ENCODE results near the gene SEC16B. TPM values are rescaled to one million over a fixed set of nuclear protein-coding genes. Genes with fewer than 3 reads are reported as not detected.

SEC16B gene
- total RNA-seq, 1 donor = not detected

DNA sequence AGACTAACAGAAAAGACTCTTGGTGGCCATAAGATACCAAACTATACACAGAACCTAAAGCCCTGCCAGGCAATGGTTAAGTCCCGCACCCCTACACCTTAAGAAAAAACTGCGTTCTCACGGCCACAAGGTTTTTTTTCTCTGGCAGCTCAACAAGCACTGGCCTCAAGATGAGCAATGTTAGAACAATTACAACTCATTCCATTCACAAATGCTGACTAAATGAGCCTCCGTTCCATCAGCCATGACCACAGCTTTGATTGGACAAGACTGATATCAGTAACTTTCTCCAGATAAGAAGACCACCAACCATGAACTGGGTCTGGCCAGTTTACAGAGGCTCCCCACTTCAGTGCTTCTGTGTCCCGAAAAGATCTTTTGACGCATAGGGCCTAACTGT, 31.9 kb downstream of the SEC16B start:
- Histone ChIP-seq H3K9me3 (ENCODE audit: low read depth, low read length) (no peaks in the 10 kb centered on the region), H3K27me3 (ENCODE audit: insufficient read depth, low read length) (no peaks in the 10 kb centered on the region), H3K4me3 (ENCODE audit: low read length) (no peak overlapping the region), H3K4me1 (ENCODE audit: insufficient read depth, low read length) (no peaks in the 10 kb centered on the region)

DNA sequence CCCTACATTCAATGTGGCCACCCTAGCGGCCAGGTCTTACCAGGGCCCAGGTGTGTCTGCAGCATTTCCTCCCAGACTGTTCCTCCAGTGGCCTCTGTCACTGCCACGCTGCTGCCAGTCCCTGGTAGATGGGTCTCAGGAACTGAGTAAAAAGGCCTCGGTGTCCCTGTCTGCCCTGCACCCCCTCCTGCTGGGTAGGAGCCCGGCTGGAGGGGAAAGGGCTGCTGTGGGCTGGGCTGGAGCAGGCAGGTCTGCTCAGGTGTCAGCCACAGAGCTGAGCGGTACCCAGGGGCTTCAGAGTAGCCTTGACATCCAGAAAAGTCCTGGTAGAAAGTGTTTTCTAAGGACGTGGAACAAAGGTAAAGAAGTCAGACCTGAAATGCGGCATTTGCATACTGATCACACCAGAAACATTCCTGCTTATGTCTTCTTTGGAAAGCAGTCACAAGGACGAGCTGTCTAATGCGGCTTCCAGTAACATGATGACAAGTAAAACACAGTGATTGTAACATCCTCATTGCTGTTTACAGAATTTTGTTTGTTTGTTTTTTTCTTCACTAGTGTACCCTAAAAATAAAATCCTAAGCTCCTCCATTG, 32.6 kb downstream of the SEC16B start:
- Histone ChIP-seq H3K9me3 (ENCODE audit: low read depth, low read length) (no peaks in the 10 kb centered on the region), H3K27me3 (ENCODE audit: insufficient read depth, low read length) (no peaks in the 10 kb centered on the region), H3K4me3 (ENCODE audit: low read length) (no peak overlapping the region), H3K4me1 (ENCODE audit: insufficient read depth, low read length) (no peaks in the 10 kb centered on the region)

DNA sequence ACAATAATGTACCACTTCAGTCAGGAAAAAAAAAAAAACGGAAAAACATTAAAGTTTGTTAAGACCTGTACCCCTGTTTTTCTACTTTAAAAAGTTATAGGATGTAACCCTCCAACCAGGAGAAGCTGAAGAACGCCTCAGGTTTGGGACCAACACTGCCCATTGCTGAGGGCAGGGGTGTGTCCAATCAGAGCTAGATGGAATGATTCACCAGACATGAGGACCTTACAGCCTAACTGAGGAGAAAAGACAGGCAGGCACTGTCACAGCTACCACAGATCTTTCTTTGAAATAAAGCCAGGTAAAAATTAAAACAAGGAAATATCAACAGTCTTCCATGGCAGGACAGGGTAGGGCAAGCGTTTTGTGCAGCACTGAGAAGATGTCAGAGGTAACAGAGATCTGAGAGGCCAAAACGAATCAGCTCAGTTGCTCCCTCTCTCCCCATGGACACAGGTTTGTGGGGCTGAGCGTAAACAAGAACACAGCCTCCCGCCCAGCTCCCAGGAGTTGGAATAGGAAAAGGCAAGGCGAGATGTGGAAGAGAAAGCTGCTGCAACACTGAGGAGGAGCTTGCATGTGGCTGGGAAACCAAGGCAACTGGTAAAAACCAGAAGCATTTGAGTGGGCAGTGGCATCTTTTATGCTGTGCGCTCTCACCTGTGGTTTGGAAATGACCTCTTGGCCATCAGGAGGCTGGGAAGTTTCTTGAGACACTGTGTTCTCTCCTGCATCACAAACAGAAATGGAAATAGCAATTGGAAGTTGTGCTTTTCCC, 34.0 kb downstream of the SEC16B start:
- Histone ChIP-seq H3K4me1 (ENCODE audit: insufficient read depth, low read length) (no peaks in the 10 kb centered on the region), H3K27me3 (ENCODE audit: insufficient read depth, low read length) (no peaks in the 10 kb centered on the region)

DNA sequence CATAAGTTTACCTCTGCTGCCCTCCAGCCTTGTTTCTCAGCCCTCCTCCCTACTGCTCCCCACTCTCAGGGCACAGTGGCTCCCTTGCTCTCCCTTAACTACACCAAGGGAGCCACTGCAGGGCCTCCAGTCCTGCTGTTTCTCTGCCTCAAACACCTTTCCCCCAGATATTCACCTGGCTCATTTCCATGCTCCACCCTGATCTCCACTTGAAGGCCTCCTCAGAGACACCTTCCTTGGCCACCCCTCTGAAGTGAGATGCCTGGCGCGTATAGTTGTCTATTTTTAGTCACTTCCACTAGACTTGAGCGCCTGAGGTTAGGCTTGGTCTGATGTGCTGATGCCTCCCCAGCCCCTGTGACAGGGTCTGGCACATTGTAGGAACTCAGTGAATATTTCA, 34.9 kb downstream of the SEC16B start:
- Histone ChIP-seq H3K4me3 (ENCODE audit: low read length) (no peak overlapping the region), H3K9me3 (ENCODE audit: low read depth, low read length) (no peaks in the 10 kb centered on the region), H3K4me1 (ENCODE audit: insufficient read depth, low read length) (no peaks in the 10 kb centered on the region), H3K27me3 (ENCODE audit: insufficient read depth, low read length) (no peaks in the 10 kb centered on the region)

More for the DNA sequence above, 34.0 kb downstream of the SEC16B start:
- Histone ChIP-seq H3K9me3 (ENCODE audit: low read depth, low read length) (no peaks in the 10 kb centered on the region), H3K4me3 (ENCODE audit: low read length) (no peak overlapping the region)

DNA sequence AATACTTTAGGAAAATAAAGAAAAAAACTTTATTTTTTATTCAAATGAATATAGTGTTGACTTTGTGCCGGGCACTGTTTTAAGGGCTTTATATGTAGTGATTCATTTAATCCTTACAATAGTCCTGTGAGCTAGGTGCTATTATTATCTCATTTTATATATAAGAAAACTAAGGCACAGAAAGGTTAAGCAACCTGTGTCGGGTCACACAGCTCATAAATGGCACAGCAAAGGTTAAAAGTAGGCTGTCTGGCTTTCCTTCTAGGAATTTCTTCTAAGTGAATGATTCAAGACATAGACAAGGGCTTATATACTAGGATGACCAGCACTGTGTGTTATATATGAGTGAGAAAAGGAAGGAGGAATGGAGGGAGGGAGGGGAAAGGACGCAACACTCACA, 35.4 kb downstream of the SEC16B start:
- Histone ChIP-seq H3K4me3 (ENCODE audit: low read length) (no peak overlapping the region), H3K27me3 (ENCODE audit: insufficient read depth, low read length) (no peaks in the 10 kb centered on the region), H3K4me1 (ENCODE audit: insufficient read depth, low read length) (no peaks in the 10 kb centered on the region), H3K9me3 (ENCODE audit: low read depth, low read length) (no peaks in the 10 kb centered on the region)

DNA sequence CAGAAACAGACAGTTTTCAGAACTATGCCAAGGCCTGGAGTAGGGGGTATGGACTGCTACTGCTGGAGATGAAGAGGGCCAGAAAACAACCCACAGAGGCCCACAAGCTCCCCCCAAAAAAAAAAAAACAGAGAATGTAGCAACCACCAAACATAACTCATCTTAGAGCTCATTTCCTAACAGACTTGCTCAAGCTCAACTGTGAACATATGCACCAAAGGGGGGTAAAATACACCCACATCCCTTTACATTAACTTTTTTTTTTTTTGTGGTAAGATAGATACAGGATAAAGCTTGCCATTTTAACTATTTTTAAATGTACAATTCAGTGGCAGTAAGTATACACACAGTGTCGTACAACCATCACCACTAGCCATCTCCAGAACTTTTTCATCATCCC, 36.0 kb downstream of the SEC16B start:
- Histone ChIP-seq H3K4me3 (ENCODE audit: low read length) (no peak overlapping the region), H3K4me1 (ENCODE audit: insufficient read depth, low read length) (no peaks in the 10 kb centered on the region), H3K9me3 (ENCODE audit: low read depth, low read length) (no peaks in the 10 kb centered on the region), H3K27me3 (ENCODE audit: insufficient read depth, low read length) (no peaks in the 10 kb centered on the region)

DNA sequence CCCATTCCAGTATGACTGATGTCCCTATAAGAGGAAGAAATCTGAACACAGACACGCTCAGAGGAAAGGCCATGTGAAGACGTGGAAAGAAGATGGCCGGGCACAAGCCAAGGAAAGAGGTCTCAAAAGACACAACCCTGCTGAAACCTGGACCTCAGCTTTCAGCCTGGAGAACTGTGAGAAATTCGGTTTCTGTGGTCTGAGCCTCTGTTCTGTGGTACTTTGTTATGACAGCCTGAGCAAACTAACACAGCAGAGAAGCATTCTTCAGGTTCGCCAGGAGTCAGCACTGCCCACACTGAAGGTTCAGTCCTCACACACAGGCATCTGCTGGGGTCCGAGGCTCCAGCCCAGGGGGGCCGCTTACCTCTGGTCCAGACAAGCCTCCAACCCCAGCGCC, 37.7 kb downstream of the SEC16B start:
- no peaks in the 10 kb centered on the region for H3K9me3 ChIP-seq (ENCODE audit: low read depth, low read length)
- no peak overlapping the region for H3K4me3 ChIP-seq (ENCODE audit: low read length)
- H3K27me3 ChIP-seq (ENCODE audit: insufficient read depth, low read length) = no peaks in the 10 kb centered on the region
- H3K4me1 ChIP-seq (ENCODE audit: insufficient read depth, low read length) = no peaks in the 10 kb centered on the region

DNA sequence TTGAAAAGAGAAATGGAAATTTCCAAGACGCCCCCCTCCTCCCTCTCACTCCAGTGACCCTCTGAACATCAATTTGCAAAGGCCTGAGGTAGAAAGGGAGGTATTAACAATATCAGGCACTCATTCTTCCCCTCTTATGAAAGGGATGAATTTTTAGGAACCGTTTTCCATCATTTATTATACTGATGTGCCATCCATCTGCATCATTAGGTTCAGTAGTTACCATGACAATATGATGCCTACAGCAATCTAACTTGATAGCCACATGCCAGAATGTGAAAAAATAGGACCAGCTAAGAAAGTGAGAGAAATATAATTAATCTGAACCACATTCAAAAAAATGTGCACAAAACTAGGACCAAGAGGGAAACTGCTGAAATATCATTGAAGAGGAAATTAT, 40.9 kb downstream of the SEC16B start:
- no peaks in the 10 kb centered on the region for H3K27me3 ChIP-seq (ENCODE audit: insufficient read depth, low read length)
- H3K9me3 ChIP-seq (ENCODE audit: low read depth, low read length) = no peaks in the 10 kb centered on the region
- no peaks in the 10 kb centered on the region for H3K4me1 ChIP-seq (ENCODE audit: insufficient read depth, low read length)
- no peak overlapping the region for H3K4me3 ChIP-seq (ENCODE audit: low read length)

DNA sequence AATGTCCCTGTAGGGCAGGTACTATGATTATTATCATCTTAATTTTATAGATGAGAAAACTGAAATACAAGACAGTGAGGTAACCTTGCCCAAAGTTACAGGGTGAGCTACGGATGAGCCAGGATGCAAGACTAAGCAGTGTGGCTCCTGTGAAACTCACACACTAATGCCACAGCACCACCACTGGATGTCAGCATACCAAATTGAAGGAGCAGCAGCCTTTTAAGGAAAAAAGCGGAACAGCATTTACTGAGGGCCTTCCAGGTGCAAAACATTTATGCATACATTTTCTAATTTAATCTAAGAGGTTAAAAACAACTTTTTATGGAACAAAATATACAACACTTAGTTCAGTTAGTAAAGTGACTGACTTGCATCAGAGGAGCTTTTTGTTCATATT, 41.7 kb downstream of the SEC16B start:
- H3K27me3 ChIP-seq (ENCODE audit: insufficient read depth, low read length) = no peaks in the 10 kb centered on the region
- H3K4me1 ChIP-seq (ENCODE audit: insufficient read depth, low read length) = no peaks in the 10 kb centered on the region
- H3K4me3 ChIP-seq (ENCODE audit: low read length) = no peak overlapping the region
- no peaks in the 10 kb centered on the region for H3K9me3 ChIP-seq (ENCODE audit: low read depth, low read length)

DNA sequence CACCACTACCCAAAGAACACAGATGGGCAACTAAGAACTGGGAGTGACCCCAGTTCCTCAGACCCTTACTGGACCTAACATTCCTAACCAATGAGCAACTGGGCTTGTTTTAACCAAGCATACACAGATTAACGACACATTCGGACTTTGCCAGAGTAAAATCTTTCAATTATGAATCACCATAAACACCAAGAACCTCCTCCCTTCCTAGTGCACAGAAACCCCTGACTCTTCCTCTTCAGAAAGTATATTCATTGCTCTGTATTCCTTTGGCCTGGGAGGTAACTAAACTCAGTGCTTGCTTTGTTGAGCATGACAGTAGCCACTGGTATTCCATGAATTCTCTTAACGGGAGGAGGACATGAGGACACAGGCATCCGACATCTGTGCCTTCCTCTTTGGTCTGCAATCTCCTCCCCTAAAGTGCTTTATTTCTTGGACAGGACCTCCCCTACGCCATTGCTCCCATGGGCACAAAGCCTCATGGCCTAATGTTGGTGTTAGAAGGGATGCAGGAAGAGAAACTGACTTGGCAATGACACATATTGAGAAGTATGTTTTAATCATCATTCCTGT, 42.7 kb downstream of the SEC16B start:
- no peak overlapping the region for H3K4me3 ChIP-seq (ENCODE audit: low read length)
- no peaks in the 10 kb centered on the region for H3K4me1 ChIP-seq (ENCODE audit: insufficient read depth, low read length)
- no peaks in the 10 kb centered on the region for H3K9me3 ChIP-seq (ENCODE audit: low read depth, low read length)
- no peaks in the 10 kb centered on the region for H3K27me3 ChIP-seq (ENCODE audit: insufficient read depth, low read length)

DNA sequence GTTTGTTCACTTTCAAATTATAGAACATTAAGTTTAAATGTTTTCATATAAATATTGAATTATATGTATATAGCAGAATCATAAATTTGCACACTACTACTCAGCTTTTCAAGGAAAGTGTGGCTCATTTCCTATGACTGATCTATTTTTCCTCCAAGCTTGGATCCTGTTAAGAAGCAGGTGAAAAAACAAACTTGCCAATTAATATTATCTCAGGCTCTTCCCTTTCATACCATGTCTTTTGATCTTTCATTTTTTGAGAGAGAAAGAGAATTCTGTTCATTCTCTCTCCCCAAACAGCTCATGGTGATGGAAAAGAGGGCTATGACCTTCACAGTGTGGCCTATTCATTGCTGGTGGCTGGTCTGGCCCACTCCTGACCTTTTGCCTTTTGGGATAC, 43.7 kb downstream of the SEC16B start:
- Histone ChIP-seq H3K27me3 (ENCODE audit: insufficient read depth, low read length) (no peaks in the 10 kb centered on the region), H3K4me1 (ENCODE audit: insufficient read depth, low read length) (no peaks in the 10 kb centered on the region), H3K4me3 (ENCODE audit: low read length) (no peak overlapping the region), H3K9me3 (ENCODE audit: low read depth, low read length) (no peaks in the 10 kb centered on the region)

DNA sequence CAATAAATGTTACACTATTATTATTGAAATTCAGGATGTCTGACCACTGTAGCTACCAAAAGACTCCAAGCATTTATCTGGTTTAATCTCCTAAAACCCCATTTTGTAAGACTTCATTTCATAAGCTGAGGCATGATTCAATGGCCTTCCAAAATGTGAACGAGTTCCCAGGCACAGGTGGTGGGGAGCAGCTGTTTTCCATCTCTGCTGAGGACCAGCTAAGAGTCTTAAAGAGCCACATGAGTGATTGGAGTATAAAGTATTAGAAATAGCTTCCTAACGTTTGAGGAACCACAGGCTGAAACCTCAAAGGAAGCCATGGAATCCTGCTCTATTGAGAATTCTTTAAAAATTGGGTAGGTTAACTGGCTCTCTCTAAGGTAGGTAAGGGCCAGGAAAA, 44.9 kb downstream of the SEC16B start:
- Histone ChIP-seq H3K4me3 (ENCODE audit: low read length) (no peak overlapping the region), H3K27me3 (ENCODE audit: insufficient read depth, low read length) (no peaks in the 10 kb centered on the region), H3K9me3 (ENCODE audit: low read depth, low read length) (no peaks in the 10 kb centered on the region), H3K4me1 (ENCODE audit: insufficient read depth, low read length) (no peaks in the 10 kb centered on the region)

DNA sequence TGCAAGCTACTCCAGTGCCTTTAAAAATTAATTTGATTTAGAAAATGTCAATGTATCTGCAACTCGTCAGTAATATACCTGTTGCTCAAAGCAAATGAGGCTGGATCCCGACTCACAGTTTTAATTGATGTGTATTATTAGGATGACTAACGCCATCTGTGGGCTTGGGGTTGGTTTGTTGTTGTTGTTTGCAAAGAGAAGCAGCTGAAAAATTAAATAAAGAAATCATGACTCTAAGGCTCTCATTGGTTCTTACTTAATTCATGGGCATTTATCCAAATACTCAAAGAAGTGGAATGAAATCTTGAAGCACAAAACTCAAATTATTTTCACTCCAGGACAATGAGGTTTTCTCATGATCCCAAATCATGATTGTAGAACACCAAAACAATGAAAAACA, 46.4 kb downstream of the SEC16B start:
- Histone ChIP-seq H3K4me3 (ENCODE audit: low read length) (no peak overlapping the region), H3K9me3 (ENCODE audit: low read depth, low read length) (no peaks in the 10 kb centered on the region), H3K4me1 (ENCODE audit: insufficient read depth, low read length) (no peaks in the 10 kb centered on the region), H3K27me3 (ENCODE audit: insufficient read depth, low read length) (no peaks in the 10 kb centered on the region)

DNA sequence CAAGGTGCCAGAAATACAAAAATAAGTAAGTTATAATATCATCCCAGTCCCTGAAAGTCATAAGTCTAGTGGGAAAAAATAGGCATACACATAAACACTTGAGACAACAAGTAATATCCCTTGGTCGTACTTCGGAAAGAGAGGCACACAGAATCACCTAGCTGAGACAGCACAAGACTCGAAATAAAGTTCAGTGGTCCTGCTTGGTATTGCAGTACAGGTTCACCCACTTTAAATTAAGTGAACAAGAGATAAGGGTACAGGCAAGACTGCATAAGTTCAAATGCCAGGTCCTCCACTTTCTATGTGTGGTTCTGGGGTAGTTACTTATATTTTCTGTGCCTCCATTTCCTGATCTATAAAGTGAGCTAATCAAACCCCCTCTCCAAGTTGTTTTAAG, 47.6 kb downstream of the SEC16B start:
- Histone ChIP-seq H3K4me1 (ENCODE audit: insufficient read depth, low read length) (no peaks in the 10 kb centered on the region), H3K27me3 (ENCODE audit: insufficient read depth, low read length) (no peaks in the 10 kb centered on the region), H3K4me3 (ENCODE audit: low read length) (no peak overlapping the region), H3K9me3 (ENCODE audit: low read depth, low read length) (no peaks in the 10 kb centered on the region)

DNA sequence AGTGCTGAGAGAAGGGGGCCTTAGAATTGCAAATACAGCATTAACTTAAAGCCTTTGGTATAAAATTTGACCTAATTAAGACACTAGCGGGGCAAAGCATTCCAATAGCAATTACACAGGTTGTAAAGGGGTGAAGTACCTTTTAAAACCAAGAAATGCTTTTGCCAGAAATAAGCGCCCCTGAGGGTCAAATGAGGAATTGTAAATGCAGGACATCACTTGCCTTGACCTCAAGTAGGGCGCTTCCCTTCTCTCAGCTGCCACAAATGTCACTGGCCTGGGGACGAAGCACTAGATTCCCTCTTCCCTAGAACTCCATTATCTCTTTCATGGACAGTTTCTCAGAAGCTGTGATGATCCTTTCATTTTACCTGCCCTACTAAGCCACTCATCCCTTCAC, 48.3 kb downstream of the SEC16B start:
- H3K9me3 ChIP-seq (ENCODE audit: low read depth, low read length) = no peaks in the 10 kb centered on the region

DNA sequence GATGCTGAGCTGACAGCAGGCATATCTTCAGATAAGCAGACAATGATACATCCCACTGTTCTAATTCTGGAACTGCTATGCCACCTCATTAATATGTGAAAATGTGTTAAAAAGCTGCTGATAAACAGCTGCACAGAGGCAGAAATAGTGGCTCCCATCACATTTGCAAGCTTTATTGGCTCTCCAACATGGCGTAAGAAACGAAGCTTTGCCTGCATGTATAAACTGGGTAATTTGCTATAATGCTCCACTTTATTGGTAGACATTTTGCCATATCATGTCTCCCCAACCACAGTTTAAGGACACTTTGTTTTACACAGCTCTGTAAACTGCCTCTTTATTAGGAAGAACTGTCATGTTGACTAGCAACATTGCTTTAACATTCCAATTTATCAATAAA, 49.8 kb downstream of the SEC16B start:
- no peaks in the 10 kb centered on the region for H3K9me3 ChIP-seq (ENCODE audit: low read depth, low read length)
- no peak overlapping the region for H3K4me3 ChIP-seq (ENCODE audit: low read length)
- no peaks in the 10 kb centered on the region for H3K4me1 ChIP-seq (ENCODE audit: insufficient read depth, low read length)
- H3K27me3 ChIP-seq (ENCODE audit: insufficient read depth, low read length) = no peaks in the 10 kb centered on the region

More for the DNA sequence above, 48.3 kb downstream of the SEC16B start:
- Histone ChIP-seq H3K4me1 (ENCODE audit: insufficient read depth, low read length) (no peaks in the 10 kb centered on the region), H3K27me3 (ENCODE audit: insufficient read depth, low read length) (no peaks in the 10 kb centered on the region), H3K4me3 (ENCODE audit: low read length) (no peak overlapping the region)

All from mononuclear cell (primary cell).